Measurements from ENCODE around the gene PLCD3. TPM values are rescaled to one million over a fixed set of nuclear protein-coding genes. Genes with fewer than 3 reads are reported as not detected.

PLCD3 gene
- total and polyA plus RNA-seq, 9 of the 15 experiments (the other 6 are each of a cell fraction or from before 2014, with no cell fraction given), result 0.20 to 22.6 (median 7.5) TPM

DNA sequence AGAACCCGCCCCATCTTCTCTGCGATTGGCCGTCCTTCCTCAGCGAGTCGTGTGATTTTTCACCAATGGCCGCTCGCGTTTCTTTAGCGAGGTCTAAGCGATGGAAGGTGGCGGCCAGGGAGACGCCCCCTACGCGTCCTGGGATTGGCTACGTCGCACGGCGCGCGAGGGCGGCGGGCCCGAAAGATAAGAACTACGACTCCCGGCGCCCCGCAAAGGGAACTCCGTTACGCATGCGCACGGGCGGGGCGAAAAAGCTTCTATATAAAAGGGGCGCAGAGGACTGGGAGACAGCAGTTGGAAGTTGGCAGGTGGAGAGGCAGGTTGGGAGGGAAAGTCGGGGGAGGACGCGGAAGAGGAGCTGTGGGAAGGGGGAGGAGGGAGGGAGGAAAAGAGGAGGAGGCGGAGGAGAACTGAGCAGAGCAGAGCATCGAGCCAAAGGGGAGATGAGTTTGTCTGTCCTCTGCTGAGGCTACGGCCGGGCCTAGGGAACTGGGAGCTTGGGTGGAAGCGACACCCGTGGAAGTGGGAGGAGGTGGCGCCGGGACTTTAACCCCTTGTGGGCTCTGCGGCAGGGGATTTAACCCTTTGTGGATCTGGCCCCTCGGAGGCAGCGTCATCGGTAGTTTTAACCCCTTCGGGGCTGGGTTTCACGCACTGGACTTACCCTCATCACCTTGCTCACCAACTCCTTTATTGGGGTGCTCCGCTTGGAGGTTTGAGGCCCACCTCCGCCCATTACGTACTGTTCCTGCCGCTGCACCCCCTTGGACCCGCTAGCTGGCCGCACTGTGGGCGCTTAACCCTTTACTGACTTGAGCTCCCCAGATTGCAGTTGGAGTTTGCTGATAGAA lies 16.1 kb upstream of the PLCD3 start, which contains the start of gene HEXIM1 (continued):
- TF ChIP-seq DACH1 (IDR thresholded peaks at IDR 0.05; ENCODE audit: partially characterized antibody) (no peak), TRIM28 (IDR thresholded peaks at IDR 0.05) (no peak; the same call in 1 of the 2 replicates), NFYB (IDR thresholded peaks at IDR 0.05; ENCODE audit: extremely low read depth, insufficient read length) (no peak), C11orf30 (IDR thresholded peaks at IDR 0.05; ENCODE audit: low read depth) (0 out of 2 replicates have a peak, but pooled peaks have one; percentile 17), HMGN3 (IDR thresholded peaks at IDR 0.05; ENCODE audit: borderline replicate concordance, extremely low read depth, insufficient read length, low read depth, low read length) (peak; percentile 69), NCOR1 (IDR thresholded peaks at IDR 0.05) (peak; percentile 84), GTF2A2 (tag; IDR thresholded peaks at IDR 0.05) (no peak), MYBL2 (IDR thresholded peaks at IDR 0.05; ENCODE audit: low read depth) (no peak), MYBL2 (CRISPR knock-in tag; IDR thresholded peaks at IDR 0.05; ENCODE audit: borderline replicate concordance) (no peak), SIX5 (IDR thresholded peaks at IDR 0.05; ENCODE audit: borderline replicate concordance in 1 of 2, insufficient read depth in 1 of 2, low read depth in 1 of 2, low read length in 2 of 2) (peak in 1 of 2 experiments; percentile 63; a peak in 3 of 4 replicates), MAFF (IDR thresholded peaks at IDR 0.05; ENCODE audit: low read length) (peak; percentile 16; the same call in 1 of the 2 replicates)
- TF ChIP-seq, protein P1, sequence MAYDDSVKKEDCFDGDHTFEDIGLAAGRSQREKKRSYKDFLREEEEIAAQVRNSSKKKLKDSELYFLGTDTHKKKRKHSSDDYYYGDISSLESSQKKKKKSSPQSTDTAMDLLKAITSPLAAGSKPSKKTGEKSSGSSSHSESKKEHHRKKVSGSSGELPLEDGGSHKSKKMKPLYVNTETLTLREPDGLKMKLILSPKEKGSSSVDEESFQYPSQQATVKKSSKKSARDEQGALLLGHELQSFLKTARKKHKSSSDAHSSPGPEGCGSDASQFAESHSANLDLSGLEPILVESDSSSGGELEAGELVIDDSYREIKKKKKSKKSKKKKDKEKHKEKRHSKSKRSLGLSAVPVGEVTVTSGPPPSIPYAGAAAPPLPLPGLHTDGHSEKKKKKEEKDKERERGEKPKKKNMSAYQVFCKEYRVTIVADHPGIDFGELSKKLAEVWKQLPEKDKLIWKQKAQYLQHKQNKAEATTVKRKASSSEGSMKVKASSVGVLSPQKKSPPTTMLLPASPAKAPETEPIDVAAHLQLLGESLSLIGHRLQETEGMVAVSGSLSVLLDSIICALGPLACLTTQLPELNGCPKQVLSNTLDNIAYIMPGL (CRISPR knock-in tag; IDR thresholded peaks at IDR 0.05), result peak; percentile 10; the same call in 1 of the 2 replicates
- TF ChIP-seq, protein P2, sequence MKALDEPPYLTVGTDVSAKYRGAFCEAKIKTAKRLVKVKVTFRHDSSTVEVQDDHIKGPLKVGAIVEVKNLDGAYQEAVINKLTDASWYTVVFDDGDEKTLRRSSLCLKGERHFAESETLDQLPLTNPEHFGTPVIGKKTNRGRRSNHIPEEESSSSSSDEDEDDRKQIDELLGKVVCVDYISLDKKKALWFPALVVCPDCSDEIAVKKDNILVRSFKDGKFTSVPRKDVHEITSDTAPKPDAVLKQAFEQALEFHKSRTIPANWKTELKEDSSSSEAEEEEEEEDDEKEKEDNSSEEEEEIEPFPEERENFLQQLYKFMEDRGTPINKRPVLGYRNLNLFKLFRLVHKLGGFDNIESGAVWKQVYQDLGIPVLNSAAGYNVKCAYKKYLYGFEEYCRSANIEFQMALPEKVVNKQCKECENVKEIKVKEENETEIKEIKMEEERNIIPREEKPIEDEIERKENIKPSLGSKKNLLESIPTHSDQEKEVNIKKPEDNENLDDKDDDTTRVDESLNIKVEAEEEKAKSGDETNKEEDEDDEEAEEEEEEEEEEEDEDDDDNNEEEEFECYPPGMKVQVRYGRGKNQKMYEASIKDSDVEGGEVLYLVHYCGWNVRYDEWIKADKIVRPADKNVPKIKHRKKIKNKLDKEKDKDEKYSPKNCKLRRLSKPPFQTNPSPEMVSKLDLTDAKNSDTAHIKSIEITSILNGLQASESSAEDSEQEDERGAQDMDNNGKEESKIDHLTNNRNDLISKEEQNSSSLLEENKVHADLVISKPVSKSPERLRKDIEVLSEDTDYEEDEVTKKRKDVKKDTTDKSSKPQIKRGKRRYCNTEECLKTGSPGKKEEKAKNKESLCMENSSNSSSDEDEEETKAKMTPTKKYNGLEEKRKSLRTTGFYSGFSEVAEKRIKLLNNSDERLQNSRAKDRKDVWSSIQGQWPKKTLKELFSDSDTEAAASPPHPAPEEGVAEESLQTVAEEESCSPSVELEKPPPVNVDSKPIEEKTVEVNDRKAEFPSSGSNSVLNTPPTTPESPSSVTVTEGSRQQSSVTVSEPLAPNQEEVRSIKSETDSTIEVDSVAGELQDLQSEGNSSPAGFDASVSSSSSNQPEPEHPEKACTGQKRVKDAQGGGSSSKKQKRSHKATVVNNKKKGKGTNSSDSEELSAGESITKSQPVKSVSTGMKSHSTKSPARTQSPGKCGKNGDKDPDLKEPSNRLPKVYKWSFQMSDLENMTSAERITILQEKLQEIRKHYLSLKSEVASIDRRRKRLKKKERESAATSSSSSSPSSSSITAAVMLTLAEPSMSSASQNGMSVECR (CRISPR knock-in tag; IDR thresholded peaks at IDR 0.05), result peak; percentile 50; the same call in 1 of the 2 replicates
- TF ChIP-seq, protein P3, sequence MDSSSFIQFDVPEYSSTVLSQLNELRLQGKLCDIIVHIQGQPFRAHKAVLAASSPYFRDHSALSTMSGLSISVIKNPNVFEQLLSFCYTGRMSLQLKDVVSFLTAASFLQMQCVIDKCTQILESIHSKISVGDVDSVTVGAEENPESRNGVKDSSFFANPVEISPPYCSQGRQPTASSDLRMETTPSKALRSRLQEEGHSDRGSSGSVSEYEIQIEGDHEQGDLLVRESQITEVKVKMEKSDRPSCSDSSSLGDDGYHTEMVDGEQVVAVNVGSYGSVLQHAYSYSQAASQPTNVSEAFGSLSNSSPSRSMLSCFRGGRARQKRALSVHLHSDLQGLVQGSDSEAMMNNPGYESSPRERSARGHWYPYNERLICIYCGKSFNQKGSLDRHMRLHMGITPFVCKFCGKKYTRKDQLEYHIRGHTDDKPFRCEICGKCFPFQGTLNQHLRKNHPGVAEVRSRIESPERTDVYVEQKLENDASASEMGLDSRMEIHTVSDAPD (CRISPR knock-in tag; IDR thresholded peaks at IDR 0.05), result no peak
- TF ChIP-seq, protein P4, sequence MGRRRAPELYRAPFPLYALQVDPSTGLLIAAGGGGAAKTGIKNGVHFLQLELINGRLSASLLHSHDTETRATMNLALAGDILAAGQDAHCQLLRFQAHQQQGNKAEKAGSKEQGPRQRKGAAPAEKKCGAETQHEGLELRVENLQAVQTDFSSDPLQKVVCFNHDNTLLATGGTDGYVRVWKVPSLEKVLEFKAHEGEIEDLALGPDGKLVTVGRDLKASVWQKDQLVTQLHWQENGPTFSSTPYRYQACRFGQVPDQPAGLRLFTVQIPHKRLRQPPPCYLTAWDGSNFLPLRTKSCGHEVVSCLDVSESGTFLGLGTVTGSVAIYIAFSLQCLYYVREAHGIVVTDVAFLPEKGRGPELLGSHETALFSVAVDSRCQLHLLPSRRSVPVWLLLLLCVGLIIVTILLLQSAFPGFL (CRISPR knock-in tag; IDR thresholded peaks at IDR 0.05), result 0 out of 2 replicates have a peak, but pooled peaks have one; percentile 17
- TF ChIP-seq, protein P5, sequence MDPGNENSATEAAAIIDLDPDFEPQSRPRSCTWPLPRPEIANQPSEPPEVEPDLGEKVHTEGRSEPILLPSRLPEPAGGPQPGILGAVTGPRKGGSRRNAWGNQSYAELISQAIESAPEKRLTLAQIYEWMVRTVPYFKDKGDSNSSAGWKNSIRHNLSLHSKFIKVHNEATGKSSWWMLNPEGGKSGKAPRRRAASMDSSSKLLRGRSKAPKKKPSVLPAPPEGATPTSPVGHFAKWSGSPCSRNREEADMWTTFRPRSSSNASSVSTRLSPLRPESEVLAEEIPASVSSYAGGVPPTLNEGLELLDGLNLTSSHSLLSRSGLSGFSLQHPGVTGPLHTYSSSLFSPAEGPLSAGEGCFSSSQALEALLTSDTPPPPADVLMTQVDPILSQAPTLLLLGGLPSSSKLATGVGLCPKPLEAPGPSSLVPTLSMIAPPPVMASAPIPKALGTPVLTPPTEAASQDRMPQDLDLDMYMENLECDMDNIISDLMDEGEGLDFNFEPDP (CRISPR knock-in tag; IDR thresholded peaks at IDR 0.05), result peak; percentile 71; the same call in 1 of the 2 replicates

All from K562 (cell line).